ENCODE results near the gene ERGIC3.

- TF ChIP-seq RAD21 (IDR thresholded peaks at IDR 0.05; ENCODE audit: low read depth) (no peak), ZBTB7A (IDR thresholded peaks at IDR 0.05; ENCODE audit: low read depth) (no peak), USF1 (IDR thresholded peaks at IDR 0.05) (no peak), NFIC (IDR thresholded peaks at IDR 0.05) (no peak), REST (IDR thresholded peaks at IDR 0.05; ENCODE audit: low read depth) (no peak), YY1 (IDR thresholded peaks at IDR 0.05; ENCODE audit: low read depth) (no peak), TEAD4 (IDR thresholded peaks at IDR 0.05) (no peak), EP300 (IDR thresholded peaks at IDR 0.05; ENCODE audit: borderline replicate concordance) (no peak), EGR1 (IDR thresholded peaks at IDR 0.05) (no peak), CEBPB (IDR thresholded peaks at IDR 0.05) (no peak), TCF12 (IDR thresholded peaks at IDR 0.05; ENCODE audit: low read depth) (no peak)
- TF ChIP-seq, protein P1, sequence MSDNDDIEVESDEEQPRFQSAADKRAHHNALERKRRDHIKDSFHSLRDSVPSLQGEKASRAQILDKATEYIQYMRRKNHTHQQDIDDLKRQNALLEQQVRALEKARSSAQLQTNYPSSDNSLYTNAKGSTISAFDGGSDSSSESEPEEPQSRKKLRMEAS (IDR thresholded peaks at IDR 0.05): no peak
Measured at GRCh38 chr20:35506872-35507638, 34.8 kb upstream of the ERGIC3 start.
